Activated T-helper 1 cell treated with anti-CD3 and anti-CD28 coated beads, Interleukin-12 subunit alpha, Interleukin-12 subunit beta, Interleukin-2, Interleukin-4 antibody, amounts not matched to agents 30 ng/mL and 10 ng/mL and 1 ng/mL, durations not matched to agents 14 hours and 24 hours and 36 hours (primary cell): ENCODE measurements around the gene NOTCH2. TPM values are rescaled to one million over a fixed set of nuclear protein-coding genes. Genes with fewer than 3 reads are reported as not detected.

Experiments used
- DNase-seq: peaks from one replicate; pipeline ENCODE4 v3.0.0; 2021; ENCODE audit warnings: low spot score
- H3K27ac Mint-ChIP-seq: one replicate; pipeline ENCODE4 v1.8.0; 2021; ENCODE audit warnings: mild to moderate bottlenecking, mixed read lengths
- H3K27me3 Mint-ChIP-seq: one replicate; pipeline ENCODE4 v1.8.0; 2022; ENCODE audit warnings: mild to moderate bottlenecking, moderate library complexity, mixed read lengths; ENCODE audit not compliant: insufficient read depth
- H3K36me3 Mint-ChIP-seq: one replicate; pipeline ENCODE4 v1.8.0; 2021; ENCODE audit warnings: low read depth, mixed read lengths
- H3K4me1 Mint-ChIP-seq: one replicate; pipeline ENCODE4 v1.8.0; 2021; ENCODE audit warnings: low read depth, mixed read lengths
- H3K4me3 Mint-ChIP-seq: one replicate; pipeline ENCODE4 v1.8.0; 2021; ENCODE audit warnings: mild to moderate bottlenecking, moderate library complexity, mixed read lengths
- H3K9me3 Mint-ChIP-seq: one replicate; pipeline ENCODE4 v1.8.0; 2021; ENCODE audit warnings: mixed read lengths
- intact Hi-C: fragments of 100-400 bp; cut with micrococcal nuclease; formaldehyde crosslinking; loops from one replicate; pipeline ENCODE4 v1.15.1; 2024
- total RNA-seq: library from RNA; stranded (reverse); gene quantifications from 2 replicates; pipeline ENCODE4 v1.2.3, GENCODE V29; 2022

The NOTCH2 gene
- total RNA-seq, 1 donor from 2014 or later = 110 TPM

DNA sequence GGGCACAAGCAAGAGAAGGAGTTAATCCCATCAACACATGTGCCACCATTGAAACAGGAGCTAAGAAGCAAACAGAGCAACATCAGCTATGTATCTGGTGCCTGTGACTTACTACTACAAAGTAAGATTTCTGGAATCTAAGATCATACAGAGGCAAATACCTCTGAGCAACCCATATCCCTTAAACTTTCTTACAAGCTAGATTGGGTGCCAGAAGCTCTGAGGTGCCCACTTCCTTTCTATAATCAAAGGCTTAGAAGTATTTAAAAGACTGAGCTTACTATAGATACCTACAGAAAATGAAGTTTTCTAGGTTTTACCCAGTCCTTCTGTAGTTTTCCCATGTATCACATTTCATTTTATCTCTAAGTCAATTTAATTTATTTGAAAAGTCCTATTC is 128.8 kb downstream of the NOTCH2 start:
- H3K4me1 Mint-ChIP-seq = peaks cover 6% of the 10 kb centered on the region

DNA sequence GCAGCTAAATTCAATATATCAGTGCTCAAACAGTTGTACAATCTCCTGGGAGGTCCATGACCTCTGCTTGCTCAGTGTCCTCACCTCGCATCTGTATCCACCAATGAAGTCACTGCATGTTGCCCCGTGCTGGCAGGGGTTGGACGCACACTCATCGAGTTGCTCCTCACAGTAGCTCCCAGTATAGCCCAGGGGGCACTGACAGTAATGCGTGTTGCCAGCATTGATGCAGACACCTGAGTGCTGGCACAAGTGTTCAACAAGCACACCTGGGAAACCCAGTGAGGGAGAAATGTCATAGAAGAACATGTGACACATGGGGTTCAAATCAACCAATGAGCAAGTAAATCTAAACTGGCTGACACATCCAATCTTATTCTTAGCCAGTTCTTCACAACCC is 132.3 kb downstream of the NOTCH2 start:
- H3K9me3 Mint-ChIP-seq = peaks cover 6% of the 10 kb centered on the region
- no peak for DNase-seq
- no peak overlapping the region for H3K27ac Mint-ChIP-seq
- H3K36me3 Mint-ChIP-seq = peaks cover 63% of the 10 kb centered on the region
- peaks cover 5% of the 10 kb centered on the region for H3K4me1 Mint-ChIP-seq
- H3K27me3 Mint-ChIP-seq = no peaks in the 10 kb centered on the region
- H3K4me3 Mint-ChIP-seq = no peak overlapping the region
- intact Hi-C loops = no loop called here

More for the DNA sequence above, 128.8 kb downstream of the NOTCH2 start:
- Mint-ChIP-seq H3K27me3 (no peaks in the 10 kb centered on the region), H3K36me3 (peaks cover 39% of the 10 kb centered on the region), H3K4me3 (no peak overlapping the region), H3K9me3 (no peaks in the 10 kb centered on the region), H3K27ac (no peak overlapping the region)
- no peak for DNase-seq
- intact Hi-C loops = no loop called here

DNA sequence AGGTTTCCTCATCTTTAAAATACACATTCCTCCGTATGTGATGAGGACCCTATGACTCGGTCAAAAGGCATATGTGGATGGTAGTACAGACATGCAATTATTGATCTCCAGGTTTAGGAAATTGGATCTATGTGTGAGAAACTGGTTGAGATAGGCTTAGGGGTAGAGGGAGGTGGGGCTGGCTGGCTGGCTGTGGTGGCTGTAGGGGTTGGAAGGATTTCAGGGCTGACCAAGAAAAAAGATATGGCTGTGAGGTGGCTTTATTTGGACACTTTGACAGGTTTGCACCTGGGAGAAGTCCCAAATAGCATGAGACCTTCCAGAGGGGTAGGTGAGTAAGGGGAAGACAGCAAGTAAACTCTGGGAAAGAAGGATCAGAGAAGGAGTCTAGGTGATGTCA is 133.5 kb downstream of the NOTCH2 start:
- no peak for DNase-seq
- Mint-ChIP-seq H3K4me3 (no peak overlapping the region), H3K9me3 (peaks cover 6% of the 10 kb centered on the region), H3K36me3 (peaks cover 54% of the 10 kb centered on the region), H3K27ac (no peak overlapping the region), H3K4me1 (no peaks in the 10 kb centered on the region), H3K27me3 (no peaks in the 10 kb centered on the region)
- intact Hi-C loops = no loop called here

DNA sequence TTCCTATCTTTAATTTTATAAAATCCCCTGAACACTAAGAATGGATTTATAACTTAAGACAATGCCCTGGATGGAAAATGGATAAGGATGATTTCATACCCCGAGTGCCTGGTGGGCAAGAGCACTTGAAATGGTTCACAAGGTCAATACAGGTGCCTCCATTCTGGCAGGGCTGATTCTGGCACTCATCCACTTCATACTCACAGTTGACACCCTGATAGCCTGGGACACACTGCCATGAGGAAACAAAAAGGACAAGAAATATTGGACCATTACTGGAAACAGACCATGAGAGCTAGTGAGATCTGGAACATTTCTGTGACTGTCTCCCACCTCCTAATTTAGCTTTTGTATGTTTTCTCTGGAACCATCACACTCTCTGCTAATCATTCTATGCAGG is 134.1 kb downstream of the NOTCH2 start:
- intact Hi-C loops = no loop called here
- Mint-ChIP-seq H3K9me3 (peaks cover 6% of the 10 kb centered on the region), H3K27ac (no peak overlapping the region), H3K4me3 (no peak overlapping the region), H3K27me3 (no peaks in the 10 kb centered on the region), H3K4me1 (no peaks in the 10 kb centered on the region), H3K36me3 (peaks cover 51% of the 10 kb centered on the region)
- DNase-seq = no peak

DNA sequence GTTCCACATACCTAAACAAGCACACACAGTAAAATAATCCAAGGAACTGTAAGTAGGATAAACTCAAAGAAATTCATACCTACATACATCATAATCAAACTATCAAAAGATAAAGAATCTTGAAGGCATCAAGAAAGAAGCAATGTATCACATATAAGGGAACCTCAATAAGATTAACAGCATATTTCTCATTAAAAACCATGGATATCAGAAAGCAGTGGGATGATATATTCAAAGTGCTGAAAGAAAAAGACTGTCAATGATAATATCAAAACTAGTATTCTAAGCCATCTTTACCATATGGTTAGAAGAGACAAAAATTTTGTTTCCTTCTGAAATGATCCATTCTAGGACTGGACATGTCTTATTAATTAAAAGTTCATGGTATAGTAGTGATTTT is 136.1 kb downstream of the NOTCH2 start:
- H3K4me3 Mint-ChIP-seq = no peak overlapping the region
- intact Hi-C loops = no loop called here
- no peaks in the 10 kb centered on the region for H3K4me1 Mint-ChIP-seq
- no peak overlapping the region for H3K27ac Mint-ChIP-seq
- DNase-seq = no peak
- H3K27me3 Mint-ChIP-seq = no peaks in the 10 kb centered on the region
- peaks cover 6% of the 10 kb centered on the region for H3K9me3 Mint-ChIP-seq
- H3K36me3 Mint-ChIP-seq = peaks cover 48% of the 10 kb centered on the region

DNA sequence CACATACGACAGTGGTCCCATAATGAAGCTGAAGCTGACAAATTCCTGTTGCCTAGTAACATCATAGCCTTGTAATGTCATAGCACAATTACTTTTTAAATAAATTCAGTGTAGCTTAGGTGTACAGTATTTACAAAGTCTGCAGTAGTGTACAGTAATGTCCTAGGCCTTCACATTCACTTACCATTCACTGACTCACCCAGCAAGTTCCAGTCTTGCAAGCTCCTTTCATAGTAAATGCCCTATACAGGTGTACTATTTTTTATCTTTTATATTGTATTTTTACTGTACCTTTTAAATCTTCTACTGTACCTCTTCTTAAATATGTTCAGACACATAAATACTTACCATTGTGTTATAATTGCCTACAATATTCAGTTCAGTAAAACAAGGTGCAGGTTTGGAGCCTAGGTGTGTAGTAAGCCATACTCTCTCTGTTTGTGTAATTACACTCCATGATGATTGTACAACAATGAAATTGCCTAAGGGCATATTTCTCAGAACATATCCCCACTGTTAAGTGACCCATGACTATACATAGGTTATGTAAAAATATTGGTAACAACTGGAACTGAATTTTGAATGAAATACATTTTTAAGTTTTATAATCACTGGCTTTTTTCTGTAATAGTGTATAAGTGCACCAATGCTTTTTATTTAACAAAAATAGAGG is 139.7 kb downstream of the NOTCH2 start:
- no peaks in the 10 kb centered on the region for H3K4me1 Mint-ChIP-seq
- peaks cover 48% of the 10 kb centered on the region for H3K36me3 Mint-ChIP-seq
- H3K4me3 Mint-ChIP-seq = no peak overlapping the region
- H3K9me3 Mint-ChIP-seq = peaks cover 6% of the 10 kb centered on the region
- intact Hi-C loops = no loop called here
- no peaks in the 10 kb centered on the region for H3K27me3 Mint-ChIP-seq
- no peak overlapping the region for H3K27ac Mint-ChIP-seq
- DNase-seq = no peak

DNA sequence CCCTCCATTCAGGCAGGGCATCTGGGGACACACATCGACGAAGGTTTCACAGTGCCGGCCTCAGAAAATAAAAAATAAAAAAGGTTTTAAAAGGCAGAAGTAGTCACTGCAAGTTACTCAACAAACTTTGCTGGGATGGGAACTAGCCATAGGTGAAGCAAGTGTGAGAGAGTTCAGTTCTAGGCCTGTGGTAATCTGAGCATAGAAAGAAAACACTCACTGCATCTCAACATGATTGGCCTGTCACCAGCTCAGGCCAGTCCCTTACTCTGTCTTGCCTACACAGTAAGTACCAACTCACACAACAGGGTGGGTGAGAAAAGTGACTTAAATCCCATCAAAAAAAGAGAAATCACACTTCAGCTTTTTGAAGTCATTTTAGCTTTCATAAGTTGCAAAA is 142.9 kb downstream of the NOTCH2 start:
- Mint-ChIP-seq H3K4me3 (no peak overlapping the region), H3K27me3 (no peaks in the 10 kb centered on the region), H3K36me3 (peaks cover 52% of the 10 kb centered on the region), H3K9me3 (no peaks in the 10 kb centered on the region), H3K27ac (no peak overlapping the region), H3K4me1 (no peaks in the 10 kb centered on the region)
- intact Hi-C loops = no loop called here
- no peak for DNase-seq

DNA sequence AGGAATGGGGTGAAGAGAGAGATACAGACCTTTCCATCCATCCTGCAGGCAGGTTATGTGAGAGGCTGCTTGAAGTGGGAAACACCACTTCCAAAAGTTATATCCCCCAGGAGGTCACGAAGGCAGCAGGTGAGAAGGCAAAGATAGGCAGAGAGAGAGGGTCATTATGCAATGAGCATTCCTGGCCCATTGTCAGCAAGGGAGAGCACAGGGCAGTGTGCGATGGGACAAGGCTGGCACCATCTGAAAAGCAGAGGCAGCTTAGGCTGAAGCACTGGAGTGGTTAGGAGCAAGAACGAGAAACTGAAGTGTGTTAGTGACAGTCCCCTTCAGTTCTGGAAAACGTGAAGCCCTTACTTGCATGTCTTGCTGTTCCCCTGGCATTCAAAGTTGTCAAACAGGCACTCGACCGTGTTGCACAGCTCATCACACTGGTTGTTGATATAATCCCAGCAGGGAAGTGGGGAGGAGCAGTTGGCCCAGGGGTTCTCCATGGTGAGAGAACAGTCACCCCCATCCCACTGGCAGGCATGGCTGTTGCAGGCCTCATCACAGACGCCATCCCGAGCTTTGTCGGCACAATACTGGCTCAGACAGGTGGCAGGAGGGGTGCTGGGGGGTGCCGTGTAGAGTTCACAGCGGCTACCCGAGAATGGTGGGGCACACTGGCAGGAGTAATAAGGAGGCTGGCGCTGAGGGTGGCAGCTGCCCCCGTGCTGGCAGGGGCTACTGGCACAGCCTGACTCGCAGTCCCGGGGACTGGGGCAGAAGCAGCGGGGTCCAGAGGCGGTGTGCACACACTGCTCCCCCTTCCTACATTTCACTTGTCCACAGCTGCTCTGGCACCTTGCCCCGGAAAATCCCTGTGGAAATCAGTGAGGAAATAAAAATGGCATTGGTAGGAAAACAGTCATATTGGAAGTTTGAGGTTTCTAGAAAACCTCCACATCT is 144.2 kb downstream of the NOTCH2 start:
- no peaks in the 10 kb centered on the region for H3K27me3 Mint-ChIP-seq
- no peaks in the 10 kb centered on the region for H3K4me1 Mint-ChIP-seq
- no peak for DNase-seq
- H3K9me3 Mint-ChIP-seq = no peaks in the 10 kb centered on the region
- peaks cover 59% of the 10 kb centered on the region for H3K36me3 Mint-ChIP-seq
- intact Hi-C loops = no loop called here
- H3K4me3 Mint-ChIP-seq = no peak overlapping the region
- H3K27ac Mint-ChIP-seq = no peak overlapping the region

DNA sequence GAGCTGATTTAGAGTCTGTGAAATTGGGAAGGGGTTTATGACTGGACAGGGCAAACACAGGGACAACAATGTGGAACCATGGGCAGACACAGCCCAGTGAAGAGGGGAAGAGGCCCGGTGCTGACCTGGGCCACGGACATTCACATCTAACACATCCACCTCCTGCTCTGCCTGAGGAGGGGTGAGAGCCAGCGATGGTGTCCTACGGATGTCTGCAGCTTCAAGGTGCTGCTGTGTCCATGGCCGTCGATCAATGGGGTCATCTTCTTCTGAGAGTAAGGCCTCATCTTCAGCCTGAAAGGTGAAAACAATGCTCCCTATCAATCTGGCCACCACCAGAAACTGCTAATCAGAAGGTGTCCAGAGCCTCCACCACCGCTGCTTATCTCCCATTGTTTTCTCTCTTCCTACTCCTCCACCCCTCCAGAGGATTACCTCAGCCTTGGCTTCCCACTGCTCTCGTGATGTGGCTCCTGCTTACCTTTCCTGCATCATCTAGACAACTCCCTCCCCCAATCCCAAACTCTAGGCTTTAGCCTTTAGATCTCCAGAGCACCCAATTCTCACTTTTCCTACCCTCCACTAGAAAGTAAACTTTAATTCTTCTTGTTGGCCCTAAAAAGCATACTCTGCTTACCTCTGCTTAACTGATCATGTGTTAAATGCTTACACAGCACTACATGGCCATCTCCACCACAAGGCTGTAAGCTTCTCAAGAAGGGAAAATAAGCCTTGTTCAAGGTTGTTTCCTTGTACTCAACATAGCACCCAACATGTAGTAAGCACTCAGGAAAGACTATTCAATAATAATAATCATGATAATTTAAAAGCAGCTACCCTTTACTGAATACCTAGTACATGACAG is 149.1 kb downstream of the NOTCH2 start:
- Mint-ChIP-seq H3K4me3 (no peak overlapping the region), H3K36me3 (peaks cover 66% of the 10 kb centered on the region), H3K27me3 (no peaks in the 10 kb centered on the region), H3K4me1 (no peaks in the 10 kb centered on the region), H3K27ac (peak overlapping the region; percentile 20), H3K9me3 (no peaks in the 10 kb centered on the region)
- DNase-seq = no peak
- intact Hi-C loops = no loop called here

DNA sequence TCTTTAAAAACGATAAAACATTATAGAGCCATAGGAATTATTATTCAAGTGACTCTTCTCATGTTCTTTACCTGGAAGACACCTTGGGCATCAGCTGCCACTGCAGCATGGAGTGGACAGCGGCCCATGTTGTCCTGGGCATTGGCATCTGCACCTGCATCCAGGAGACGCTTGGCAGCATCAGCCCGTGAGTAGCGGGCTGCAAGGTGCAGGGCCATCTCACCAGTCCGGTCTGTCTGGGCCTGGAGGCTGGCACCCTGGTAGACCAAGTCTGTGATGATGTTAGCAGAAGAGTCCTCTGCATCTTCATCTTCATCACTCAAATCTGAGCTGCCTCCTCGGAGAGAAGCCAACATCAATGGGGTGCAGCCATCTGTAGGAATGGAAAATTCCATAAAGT is 150.2 kb downstream of the NOTCH2 start:
- Mint-ChIP-seq H3K36me3 (peaks cover 64% of the 10 kb centered on the region), H3K27ac (no peak overlapping the region), H3K27me3 (no peaks in the 10 kb centered on the region), H3K9me3 (no peaks in the 10 kb centered on the region), H3K4me1 (no peaks in the 10 kb centered on the region), H3K4me3 (no peak overlapping the region)
- intact Hi-C loops = no loop called here
- no peak for DNase-seq

DNA sequence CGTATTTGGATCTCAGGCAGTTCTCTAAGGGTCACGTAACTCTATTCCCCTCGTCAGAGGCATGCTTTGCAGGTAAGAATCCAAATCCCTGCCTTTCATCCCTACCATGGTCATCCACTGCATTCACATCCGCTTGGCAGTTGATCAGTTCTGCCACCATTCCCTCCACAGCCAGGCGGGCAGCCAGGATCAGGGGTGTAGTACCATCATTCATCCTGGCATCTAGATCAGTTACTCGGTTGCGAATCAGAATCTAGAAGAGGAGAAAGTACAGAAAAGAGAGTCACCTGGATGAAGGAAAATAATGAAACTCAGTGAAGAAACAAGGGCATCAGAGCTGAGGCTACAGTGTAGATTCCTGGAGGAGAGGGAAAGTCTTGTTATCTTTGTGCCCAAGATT is 151.2 kb downstream of the NOTCH2 start:
- H3K27me3 Mint-ChIP-seq = no peaks in the 10 kb centered on the region
- no peaks in the 10 kb centered on the region for H3K4me1 Mint-ChIP-seq
- peaks cover 67% of the 10 kb centered on the region for H3K36me3 Mint-ChIP-seq
- no peak overlapping the region for H3K27ac Mint-ChIP-seq
- intact Hi-C loops = no loop called here
- DNase-seq = no peak
- H3K9me3 Mint-ChIP-seq = no peaks in the 10 kb centered on the region
- H3K4me3 Mint-ChIP-seq = no peak overlapping the region

DNA sequence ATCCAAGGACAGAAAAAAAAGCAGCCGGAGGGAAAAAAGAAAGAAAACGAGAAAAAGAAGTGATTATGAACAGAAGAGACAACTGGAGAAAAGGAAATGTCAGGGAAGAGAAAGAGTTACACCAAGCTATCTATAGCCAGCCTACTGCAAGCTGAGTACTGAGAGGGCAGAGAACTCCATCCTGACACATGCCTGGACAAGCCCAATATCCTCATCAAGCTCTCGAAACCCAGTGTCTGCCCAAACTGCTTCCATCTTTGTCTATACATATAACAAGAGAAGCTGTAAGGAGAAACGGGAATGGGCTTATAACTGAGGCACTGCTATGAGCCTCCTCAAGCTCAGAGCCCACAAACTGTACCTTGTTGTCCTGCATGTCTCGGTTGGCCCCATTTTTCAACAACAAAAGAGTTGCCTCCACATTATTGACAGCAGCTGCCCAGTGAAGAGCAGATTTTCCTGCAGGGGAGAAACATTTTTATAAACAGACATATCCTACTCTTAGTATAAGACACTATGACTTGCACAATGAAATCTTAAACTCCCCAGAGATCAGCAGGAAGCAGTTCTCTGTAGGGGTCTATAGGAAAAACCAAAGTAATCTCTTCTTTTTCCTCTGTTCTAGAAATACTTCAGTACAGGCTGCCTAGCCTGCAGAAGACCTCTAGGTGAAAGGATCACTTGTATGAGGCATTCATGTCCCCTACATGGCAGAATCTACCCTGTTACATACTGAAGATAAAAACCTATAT is 152.0 kb downstream of the NOTCH2 start:
- Mint-ChIP-seq H3K4me1 (no peaks in the 10 kb centered on the region), H3K27me3 (no peaks in the 10 kb centered on the region), H3K36me3 (peaks cover 69% of the 10 kb centered on the region), H3K9me3 (no peaks in the 10 kb centered on the region), H3K27ac (peak overlapping the region; percentile 8), H3K4me3 (no peak overlapping the region)
- DNase-seq = no peak
- intact Hi-C loops = no loop called here
